HEK293 (cell line): ENCODE data around the gene SDE2.

Experiments
- CTCF ChIA-PET: fragments of 350-600 bp; formaldehyde crosslinking; extraction: SDS; loops from one replicate; lab custom pipeline; 2021; ENCODE audit warnings: antibody characterized with exemption; lab: Yijun Ruan, JAX
- POLR2A ChIA-PET: fragments of 300-600 bp; formaldehyde crosslinking; extraction: SDS; loops from one replicate; lab custom pipeline; 2020; ENCODE audit warnings: antibody characterized with exemption, inconsistent platforms; lab: Yijun Ruan, JAX
- H3K27ac ChIP-seq: fragments of 200-500 bp; sonication (Bioruptor generic); 2 replicates; pipeline ENCODE4 v1.5.1; 2014; ENCODE audit warnings: low read depth, low read length, control low read depth, inconsistent platforms; ENCODE audit errors: extremely low read depth
- H3K36me3 ChIP-seq, 2 experiments: fragments of 200-500 bp in 1 of 2; sonication (Bioruptor generic) in 1 of 2; 1 replicate in 1 of 2; 2 replicates in 1 of 2; pipeline ENCODE4 v1.5.1; 2014 to 2017; ENCODE audit warnings: inconsistent platforms in 2 of 2, low read length in 2 of 2; ENCODE audit not compliant: control insufficient read depth in 2 of 2, insufficient read depth in 1 of 2
- H3K4me1 ChIP-seq: fragments of 200-500 bp; sonication (Bioruptor generic); 2 replicates; pipeline ENCODE4 v1.5.1; 2014; ENCODE audit warnings: mild to moderate bottlenecking, low read length, inconsistent platforms; ENCODE audit not compliant: control insufficient read depth, insufficient read depth
- H3K4me3 ChIP-seq: 2 replicates; pipeline ENCODE4 v1.5.1; 2011; ENCODE audit warnings: low read depth, mild to moderate bottlenecking, control low read depth, low read length, moderate library complexity
- H3K9me3 ChIP-seq: fragments of 200-500 bp; sonication (Bioruptor generic); 2 replicates; pipeline ENCODE4 v1.5.1; 2014; ENCODE audit warnings: low read depth, low read length, inconsistent platforms; ENCODE audit not compliant: control insufficient read depth, insufficient read depth
- FEZF1 ChIP-seq: fragments of 450-650 bp; formaldehyde crosslinking; IDR thresholded peaks from 2 replicates; pipeline ENCODE4 v1.5.1; 2016; ENCODE audit warnings: missing biosample characterization, missing genetic modification characterization
- GLIS1 ChIP-seq: fragments of 450-650 bp; formaldehyde crosslinking; IDR thresholded peaks from 2 replicates; pipeline ENCODE4 v1.5.1; 2016; ENCODE audit warnings: missing biosample characterization, missing genetic modification characterization
- HOXA7 ChIP-seq: sonication (generic); formaldehyde crosslinking; IDR thresholded peaks from 2 replicates; pipeline ENCODE4 v1.8.1; 2022; ENCODE audit warnings: missing genetic modification reagents, borderline replicate concordance
- PRDM1 ChIP-seq: fragments of 450-650 bp; formaldehyde crosslinking; IDR thresholded peaks from 2 replicates; pipeline ENCODE4; 2016; ENCODE audit warnings: missing biosample characterization, missing genetic modification characterization
- WT1 ChIP-seq: fragments of 450-650 bp; formaldehyde crosslinking; IDR thresholded peaks from 2 replicates; pipeline ENCODE4 v1.5.1; 2016; ENCODE audit warnings: missing biosample characterization, missing genetic modification characterization
- ZBTB17 ChIP-seq: fragments of 450-650 bp; formaldehyde crosslinking; IDR thresholded peaks from 2 replicates; pipeline ENCODE4 v1.5.1; 2016; ENCODE audit warnings: missing biosample characterization, missing genetic modification characterization
- ZBTB20 ChIP-seq: fragments of 450-650 bp; formaldehyde crosslinking; IDR thresholded peaks from 2 replicates; pipeline ENCODE4 v1.5.1; 2016; ENCODE audit warnings: missing biosample characterization, missing genetic modification characterization
- ZNF18 ChIP-seq: fragments of 450-650 bp; formaldehyde crosslinking; IDR thresholded peaks from 2 replicates; pipeline ENCODE4 v1.5.1; 2016; ENCODE audit warnings: missing biosample characterization, missing genetic modification characterization
- ZNF311 ChIP-seq: fragments of 450-650 bp; formaldehyde crosslinking; IDR thresholded peaks from 2 replicates; pipeline ENCODE4 v1.5.1; 2017; ENCODE audit warnings: missing biosample characterization, missing genetic modification characterization, borderline replicate concordance
- ZNF394 ChIP-seq: fragments of 450-650 bp; formaldehyde crosslinking; IDR thresholded peaks from 2 replicates; pipeline ENCODE4 v1.5.1; 2016; ENCODE audit warnings: missing biosample characterization, missing genetic modification characterization, mild to moderate bottlenecking, moderate library complexity, borderline replicate concordance
- ZNF449 ChIP-seq: fragments of 450-650 bp; formaldehyde crosslinking; IDR thresholded peaks from 2 replicates; pipeline ENCODE4 v1.5.1; 2017; ENCODE audit warnings: missing biosample characterization, mild to moderate bottlenecking, missing genetic modification characterization, moderate library complexity
- ZNF561 ChIP-seq: fragments of 450-650 bp; IDR thresholded peaks from 2 replicates; pipeline ENCODE4 v1.5.1; 2018; ENCODE audit warnings: missing biosample characterization, missing genetic modification characterization, borderline replicate concordance
- ZNF600 ChIP-seq: fragments of 450-650 bp; formaldehyde crosslinking; IDR thresholded peaks from 2 replicates; pipeline ENCODE4 v1.5.1; 2016; ENCODE audit warnings: missing biosample characterization, missing genetic modification characterization
- ZNF664 ChIP-seq: fragments of 450-650 bp; formaldehyde crosslinking; IDR thresholded peaks from 2 replicates; pipeline ENCODE4 v1.5.1; 2016; ENCODE audit warnings: missing biosample characterization, missing genetic modification characterization
- ZNF843 ChIP-seq: fragments of 450-650 bp; formaldehyde crosslinking; IDR thresholded peaks from 2 replicates; pipeline ENCODE4 v1.5.1; 2016; ENCODE audit warnings: missing biosample characterization, missing genetic modification characterization
- ZSCAN16 ChIP-seq: fragments of 450-650 bp; formaldehyde crosslinking; IDR thresholded peaks from 2 replicates; pipeline ENCODE4 v1.5.1; 2016; ENCODE audit warnings: missing biosample characterization, missing genetic modification characterization
- ZSCAN30 ChIP-seq: fragments of 450-650 bp; IDR thresholded peaks from 2 replicates; pipeline ENCODE4 v1.5.1; 2018; ENCODE audit warnings: missing biosample characterization, mild to moderate bottlenecking, missing genetic modification characterization, moderate library complexity
- TF ChIP-seq, protein P1 (sequence below): fragments of 450-650 bp; formaldehyde crosslinking; IDR thresholded peaks from 2 replicates; pipeline ENCODE4 v1.5.1; 2017; ENCODE audit warnings: missing biosample characterization, missing genetic modification characterization
- TF ChIP-seq, protein P2 (sequence below): fragments of 450-650 bp; formaldehyde crosslinking; IDR thresholded peaks from 2 replicates; pipeline ENCODE4 v1.5.1; 2016; ENCODE audit warnings: missing biosample characterization, missing genetic modification characterization
- TF ChIP-seq, protein P3 (sequence below): fragments of 450-650 bp; formaldehyde crosslinking; IDR thresholded peaks from 2 replicates; pipeline ENCODE4 v1.5.1; 2017; ENCODE audit warnings: missing biosample characterization, missing genetic modification characterization

Gene SDE2

GRCh38 chr1:225996946-225997545 lies 2.1 kb downstream of the SDE2 start:
- no peak for TF ChIP-seq ZSCAN16 (tag by site-specific recombination)
- peak; percentile 77 for TF ChIP-seq GLIS1 (tag by site-specific recombination)
- TF ChIP-seq ZNF18 (tag by site-specific recombination) = peak; percentile 85
- no peak for TF ChIP-seq ZNF843 (tag by site-specific recombination)
- peak; percentile 84 for TF ChIP-seq ZNF664 (tag by site-specific recombination)
- TF ChIP-seq ZNF561 (tag by site-specific recombination) = peak; percentile 32; the same call in 1 of the 2 replicates
- TF ChIP-seq, protein P1, sequence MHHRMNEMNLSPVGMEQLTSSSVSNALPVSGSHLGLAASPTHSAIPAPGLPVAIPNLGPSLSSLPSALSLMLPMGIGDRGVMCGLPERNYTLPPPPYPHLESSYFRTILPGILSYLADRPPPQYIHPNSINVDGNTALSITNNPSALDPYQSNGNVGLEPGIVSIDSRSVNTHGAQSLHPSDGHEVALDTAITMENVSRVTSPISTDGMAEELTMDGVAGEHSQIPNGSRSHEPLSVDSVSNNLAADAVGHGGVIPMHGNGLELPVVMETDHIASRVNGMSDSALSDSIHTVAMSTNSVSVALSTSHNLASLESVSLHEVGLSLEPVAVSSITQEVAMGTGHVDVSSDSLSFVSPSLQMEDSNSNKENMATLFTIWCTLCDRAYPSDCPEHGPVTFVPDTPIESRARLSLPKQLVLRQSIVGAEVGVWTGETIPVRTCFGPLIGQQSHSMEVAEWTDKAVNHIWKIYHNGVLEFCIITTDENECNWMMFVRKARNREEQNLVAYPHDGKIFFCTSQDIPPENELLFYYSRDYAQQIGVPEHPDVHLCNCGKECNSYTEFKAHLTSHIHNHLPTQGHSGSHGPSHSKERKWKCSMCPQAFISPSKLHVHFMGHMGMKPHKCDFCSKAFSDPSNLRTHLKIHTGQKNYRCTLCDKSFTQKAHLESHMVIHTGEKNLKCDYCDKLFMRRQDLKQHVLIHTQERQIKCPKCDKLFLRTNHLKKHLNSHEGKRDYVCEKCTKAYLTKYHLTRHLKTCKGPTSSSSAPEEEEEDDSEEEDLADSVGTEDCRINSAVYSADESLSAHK (tag by site-specific recombination) = no peak
- TF ChIP-seq, protein P2, sequence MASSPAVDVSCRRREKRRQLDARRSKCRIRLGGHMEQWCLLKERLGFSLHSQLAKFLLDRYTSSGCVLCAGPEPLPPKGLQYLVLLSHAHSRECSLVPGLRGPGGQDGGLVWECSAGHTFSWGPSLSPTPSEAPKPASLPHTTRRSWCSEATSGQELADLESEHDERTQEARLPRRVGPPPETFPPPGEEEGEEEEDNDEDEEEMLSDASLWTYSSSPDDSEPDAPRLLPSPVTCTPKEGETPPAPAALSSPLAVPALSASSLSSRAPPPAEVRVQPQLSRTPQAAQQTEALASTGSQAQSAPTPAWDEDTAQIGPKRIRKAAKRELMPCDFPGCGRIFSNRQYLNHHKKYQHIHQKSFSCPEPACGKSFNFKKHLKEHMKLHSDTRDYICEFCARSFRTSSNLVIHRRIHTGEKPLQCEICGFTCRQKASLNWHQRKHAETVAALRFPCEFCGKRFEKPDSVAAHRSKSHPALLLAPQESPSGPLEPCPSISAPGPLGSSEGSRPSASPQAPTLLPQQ (tag by site-specific recombination) = no peak
- H3K36me3 ChIP-seq = peaks cover 28 to 42% of the 10 kb centered on the region in 2 experiments
- H3K27ac ChIP-seq = no peak overlapping the region
- H3K4me1 ChIP-seq = peaks cover 27% of the 10 kb centered on the region
- no peak overlapping the region for H3K4me3 ChIP-seq
- H3K9me3 ChIP-seq = no peaks in the 10 kb centered on the region
- ChIA-PET CTCF (interaction anchor here (0.6 to 5.1 kb wide), 6 partner anchors 10 to 743 kb away, joined by 3 to 56 read pairs (median 4); partner anchors contain the start of gene H3-3A), POLR2A (interaction anchor here (0.8 to 4.6 kb wide), 3 partner anchors 10 to 68 kb away, joined by 3 to 24 read pairs (median 3); partner anchors contain the start of gene H3-3A)

DNA sequence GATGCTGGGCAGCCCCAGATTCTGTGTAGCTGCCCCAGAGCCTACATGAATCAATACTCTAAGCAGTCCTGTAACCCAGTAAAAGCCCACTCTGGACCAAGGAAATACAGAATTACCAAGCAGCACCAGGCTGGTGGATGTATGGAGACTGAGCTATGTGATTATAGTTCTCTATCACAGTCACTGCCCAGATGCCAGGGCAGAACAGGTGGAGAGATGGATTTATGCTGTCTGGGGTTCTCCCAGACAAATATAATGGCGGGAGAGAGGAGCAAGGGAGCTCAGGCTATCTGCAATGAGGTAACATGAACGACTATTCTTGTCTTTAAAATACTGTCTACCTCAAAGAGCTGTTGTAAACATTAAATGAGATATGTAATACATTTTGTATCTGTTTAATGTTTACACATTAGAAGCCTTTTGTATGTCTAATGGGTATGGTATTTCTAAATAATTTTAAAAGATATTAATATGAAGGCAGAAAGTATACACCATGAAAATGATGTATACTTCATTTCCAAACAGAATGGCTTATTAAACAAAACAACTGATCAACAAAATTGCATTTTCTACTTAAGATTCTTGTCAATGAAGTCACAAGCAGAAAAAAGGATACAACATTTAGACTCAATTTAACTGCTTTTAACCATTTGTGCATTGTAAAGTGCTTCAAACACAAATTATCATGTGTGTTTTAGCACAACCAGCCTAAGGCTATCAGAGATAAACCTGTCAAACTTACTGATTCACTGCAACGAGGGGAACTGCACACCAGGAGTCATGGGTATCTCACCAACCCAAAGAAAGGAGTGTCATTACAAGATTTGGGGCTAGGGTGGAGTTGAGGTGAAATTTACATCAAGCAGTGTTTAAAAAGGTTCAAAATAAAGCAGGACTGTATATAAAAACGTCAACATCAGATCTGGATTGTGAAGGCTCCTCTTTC lies 3.0 kb downstream of the SDE2 start:
- ChIA-PET POLR2A (interaction anchor here (4.6 kb wide), 1 partner anchor 66 kb away, joined by 24 read pairs; the partner anchor contains the start of gene H3-3A), CTCF (interaction anchor here (0.6 to 5.1 kb wide), 10 partner anchors 9 to 744 kb away, joined by 3 to 56 read pairs (median 4); partner anchors contain the start of gene H3-3A)
- H3K4me3 ChIP-seq = no peak overlapping the region
- H3K4me1 ChIP-seq = peaks cover 25% of the 10 kb centered on the region
- peaks cover 37 to 51% of the 10 kb centered on the region in 2 experiments for H3K36me3 ChIP-seq
- H3K27ac ChIP-seq = no peak overlapping the region
- no peaks in the 10 kb centered on the region for H3K9me3 ChIP-seq
- TF ChIP-seq ZBTB20 (tag by site-specific recombination) (peak; percentile 59; the same call in 1 of the 2 replicates), ZNF600 (peak; percentile 43; the same call in 1 of the 2 replicates), ZNF449 (tag by site-specific recombination) (no peak), PRDM1 (tag by site-specific recombination) (no peak), ZSCAN30 (0 out of 2 replicates have a peak, but pooled peaks have one; percentile 15), FEZF1 (tag by site-specific recombination) (peak; percentile 71), WT1 (peak; percentile 10; the same call in 1 of the 2 replicates), ZNF394 (no peak), HOXA7 (CRISPR knock-in tag) (no peak), ZNF664 (tag by site-specific recombination) (peak; percentile 93), ZSCAN16 (tag by site-specific recombination) (no peak), ZNF18 (tag by site-specific recombination) (0 out of 2 replicates have a peak, but pooled peaks have one; percentile 29), ZBTB17 (tag by site-specific recombination) (peak; percentile 98), ZNF311 (tag by site-specific recombination) (no peak)
- TF ChIP-seq, protein P3, sequence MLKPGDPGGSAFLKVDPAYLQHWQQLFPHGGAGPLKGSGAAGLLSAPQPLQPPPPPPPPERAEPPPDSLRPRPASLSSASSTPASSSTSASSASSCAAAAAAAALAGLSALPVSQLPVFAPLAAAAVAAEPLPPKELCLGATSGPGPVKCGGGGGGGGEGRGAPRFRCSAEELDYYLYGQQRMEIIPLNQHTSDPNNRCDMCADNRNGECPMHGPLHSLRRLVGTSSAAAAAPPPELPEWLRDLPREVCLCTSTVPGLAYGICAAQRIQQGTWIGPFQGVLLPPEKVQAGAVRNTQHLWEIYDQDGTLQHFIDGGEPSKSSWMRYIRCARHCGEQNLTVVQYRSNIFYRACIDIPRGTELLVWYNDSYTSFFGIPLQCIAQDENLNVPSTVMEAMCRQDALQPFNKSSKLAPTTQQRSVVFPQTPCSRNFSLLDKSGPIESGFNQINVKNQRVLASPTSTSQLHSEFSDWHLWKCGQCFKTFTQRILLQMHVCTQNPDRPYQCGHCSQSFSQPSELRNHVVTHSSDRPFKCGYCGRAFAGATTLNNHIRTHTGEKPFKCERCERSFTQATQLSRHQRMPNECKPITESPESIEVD (tag by site-specific recombination) = peak; percentile 77
